Measurements from ENCODE around the gene GNA12. TPM values are rescaled to one million over a fixed set of nuclear protein-coding genes. Genes with fewer than 3 reads are reported as not detected.

GNA12 gene
- total RNA-seq, 2 experiments from 2014 or later = 16.3 to 17.4 TPM

DNA sequence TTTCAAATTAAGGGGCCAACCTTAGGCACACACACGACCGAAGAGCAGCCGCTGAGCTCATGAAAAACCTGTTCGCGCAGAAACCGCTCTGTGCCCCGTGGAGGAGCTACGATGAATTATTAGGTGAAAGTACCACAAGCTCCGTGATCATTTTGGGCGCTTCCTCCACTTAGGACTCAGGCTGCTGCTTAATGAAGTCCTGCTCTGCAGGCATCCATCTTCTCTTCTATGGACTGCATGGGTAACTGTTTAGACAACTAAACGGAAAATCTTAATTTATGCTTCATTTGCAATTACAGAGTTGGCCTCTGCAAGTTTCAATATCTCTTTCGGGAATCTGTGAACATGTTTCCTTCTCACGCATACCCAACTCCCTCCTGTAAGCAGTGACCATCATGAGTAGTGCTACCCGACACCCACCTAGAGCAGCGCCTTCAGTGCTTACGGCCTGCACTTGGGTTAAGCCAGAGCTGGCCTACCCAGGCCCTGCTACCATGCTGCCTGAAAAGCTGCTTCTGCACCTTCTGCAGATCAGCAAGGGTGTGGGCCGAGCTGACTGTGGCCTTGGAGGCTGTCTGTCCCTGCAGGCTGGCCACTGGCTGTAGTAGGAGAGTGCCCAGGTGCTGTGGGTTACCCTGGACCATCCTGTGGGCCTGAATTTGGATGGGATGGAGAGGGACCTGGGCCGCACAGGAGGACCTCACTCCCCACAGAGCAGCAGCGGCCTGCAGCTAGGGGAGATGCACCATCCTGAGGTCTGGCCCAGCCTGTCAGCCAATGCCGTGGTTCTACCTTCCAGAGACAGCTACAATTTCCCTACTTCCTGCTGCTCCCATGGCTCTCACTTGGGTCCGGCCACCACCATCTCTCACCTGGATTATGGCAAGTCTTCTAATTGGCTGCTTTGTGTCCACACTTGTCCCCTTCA is 36.0 kb downstream of the GNA12 start:
- ChIA-PET CTCF (no interaction called here), POLR2A (no interaction called here)
- Mint-ChIP-seq H3K27me3 (no peaks in the 10 kb centered on the region), H3K4me3 (no peak overlapping the region), H3K36me3 (ENCODE audit: low read depth) (no peaks in the 10 kb centered on the region), H3K4me1 (no peaks in the 10 kb centered on the region), H3K9me3 (no peaks in the 10 kb centered on the region), H3K27ac (no peak overlapping the region)
- DNase-seq = no peak

DNA sequence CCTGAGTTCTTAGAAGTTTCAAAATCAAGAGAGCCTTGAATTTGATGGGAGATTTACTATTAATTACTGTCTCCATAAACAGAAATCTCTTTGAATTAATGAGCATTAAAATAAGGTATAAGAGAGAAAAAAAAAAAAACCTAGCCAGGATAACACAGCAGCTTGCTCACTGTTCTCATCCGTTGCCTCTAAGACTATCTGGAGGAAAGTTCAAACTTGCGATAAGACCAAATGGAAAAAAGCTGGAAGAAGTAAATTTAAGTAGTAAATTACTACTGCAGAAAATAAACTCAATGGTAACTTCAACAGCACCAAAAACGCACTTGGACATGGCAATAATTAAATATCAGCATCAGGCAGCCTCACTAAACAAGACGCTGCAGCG is 36.7 kb downstream of the GNA12 start:
- CTCF ChIA-PET = no interaction called here

DNA sequence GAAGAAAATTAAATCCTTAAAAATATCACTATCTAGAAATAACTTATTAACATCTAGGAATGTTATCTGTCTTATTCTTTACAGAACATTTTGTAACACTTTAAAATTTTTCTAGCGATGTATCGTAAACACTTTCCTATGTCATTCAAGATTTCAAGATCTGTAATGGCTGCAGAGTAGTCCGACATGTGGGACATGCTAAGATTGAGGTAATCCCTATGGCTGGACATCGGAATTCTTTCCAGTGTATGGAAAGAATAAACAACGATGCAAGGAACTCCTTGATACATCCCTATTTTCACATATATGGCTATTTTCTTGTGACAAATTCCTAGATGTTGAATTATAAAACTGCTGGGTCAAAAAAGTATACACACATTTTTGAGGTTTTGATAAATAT is 37.5 kb downstream of the GNA12 start:
- Mint-ChIP-seq H3K4me1 (peaks cover 2% of the 10 kb centered on the region), H3K36me3 (ENCODE audit: low read depth) (no peaks in the 10 kb centered on the region), H3K9me3 (no peaks in the 10 kb centered on the region), H3K4me3 (no peak overlapping the region), H3K27ac (no peak overlapping the region), H3K27me3 (no peaks in the 10 kb centered on the region)
- POLR2A ChIA-PET = no interaction called here
- DNase-seq = no peak
- CTCF ChIA-PET = no interaction called here

More for the DNA sequence above, 36.7 kb downstream of the GNA12 start:
- no peak overlapping the region for H3K4me3 Mint-ChIP-seq
- H3K27me3 Mint-ChIP-seq = no peaks in the 10 kb centered on the region
- no peaks in the 10 kb centered on the region for H3K36me3 Mint-ChIP-seq (ENCODE audit: low read depth)
- no peak for DNase-seq
- no peaks in the 10 kb centered on the region for H3K9me3 Mint-ChIP-seq
- POLR2A ChIA-PET = no interaction called here
- no peak overlapping the region for H3K27ac Mint-ChIP-seq
- no peaks in the 10 kb centered on the region for H3K4me1 Mint-ChIP-seq

DNA sequence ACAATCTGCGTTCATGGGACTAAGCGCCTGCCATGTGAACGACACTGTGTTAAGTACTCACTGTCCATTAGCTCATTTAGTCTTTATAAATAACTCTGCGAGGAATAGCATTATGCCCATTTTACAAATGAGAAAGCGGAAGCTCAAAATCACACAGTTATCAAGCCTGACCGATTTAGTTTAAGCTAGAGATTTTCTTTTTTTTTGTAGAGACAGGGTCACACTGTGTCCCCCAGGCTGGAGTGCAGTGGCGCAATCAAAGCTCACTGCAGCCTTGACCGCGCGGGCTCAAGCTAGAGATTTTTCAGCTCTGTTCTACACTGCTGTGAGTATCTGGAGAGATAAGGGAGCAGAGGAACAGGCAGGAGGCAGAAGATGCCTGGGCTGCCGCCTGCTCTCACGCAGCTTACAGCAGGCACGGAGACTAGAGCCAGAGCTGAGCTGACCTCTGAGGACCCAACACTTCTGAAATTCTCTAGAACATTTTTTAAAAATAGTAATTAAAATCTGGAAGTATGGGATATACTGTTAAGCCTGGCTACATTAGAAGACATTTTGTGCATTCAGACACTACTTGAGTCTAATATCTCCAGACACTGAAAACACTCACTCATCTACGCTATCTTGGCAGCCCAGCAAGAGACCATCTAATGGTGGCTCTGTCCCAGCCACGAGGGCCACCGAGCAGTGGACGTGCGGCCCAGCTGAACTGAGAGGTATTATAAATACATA is 38.7 kb downstream of the GNA12 start:
- CTCF ChIA-PET = interaction anchor here (1.5 kb wide), 1 partner anchor 59 kb away, joined by 3 read pairs; no protein-coding TSS in a partner anchor
- Mint-ChIP-seq H3K27me3 (no peaks in the 10 kb centered on the region), H3K4me1 (peaks cover 11% of the 10 kb centered on the region), H3K36me3 (ENCODE audit: low read depth) (no peaks in the 10 kb centered on the region), H3K4me3 (no peak overlapping the region), H3K27ac (no peak overlapping the region), H3K9me3 (no peaks in the 10 kb centered on the region)
- DNase-seq = no peak
- POLR2A ChIA-PET = no interaction called here

GRCh38 chr7:2804227-2804763 is 39.8 kb downstream of the GNA12 start:
- POLR2A ChIA-PET = no interaction called here
- Mint-ChIP-seq H3K36me3 (ENCODE audit: low read depth) (no peaks in the 10 kb centered on the region), H3K27me3 (no peaks in the 10 kb centered on the region), H3K9me3 (no peaks in the 10 kb centered on the region), H3K27ac (no peak overlapping the region), H3K4me1 (peaks cover 15% of the 10 kb centered on the region), H3K4me3 (no peak overlapping the region)
- CTCF ChIA-PET = interaction anchor here (1.0 to 1.5 kb wide), 3 partner anchors 9 to 60 kb away, joined by 3 read pairs; no protein-coding TSS in a partner anchor
- DNase-seq = no peak

- Mint-ChIP-seq H3K4me3 (no peak overlapping the region), H3K9me3 (no peaks in the 10 kb centered on the region), H3K27ac (no peak overlapping the region), H3K4me1 (peaks cover 15% of the 10 kb centered on the region), H3K27me3 (no peaks in the 10 kb centered on the region), H3K36me3 (ENCODE audit: low read depth) (no peaks in the 10 kb centered on the region)
- ChIA-PET POLR2A (no interaction called here), CTCF (interaction anchor here (1.0 to 1.5 kb wide), 3 partner anchors 10 to 61 kb away, joined by 3 read pairs; no protein-coding TSS in a partner anchor)
- DNase-seq = no peak
These were observed 40.4 kb downstream of the GNA12 start for GRCh38 chr7:2803755-2804154.

- Mint-ChIP-seq H3K9me3 (no peaks in the 10 kb centered on the region), H3K27me3 (no peaks in the 10 kb centered on the region), H3K4me3 (no peak overlapping the region), H3K27ac (no peak overlapping the region), H3K36me3 (ENCODE audit: low read depth) (no peaks in the 10 kb centered on the region), H3K4me1 (peaks cover 15% of the 10 kb centered on the region)
- no peak for DNase-seq
- ChIA-PET POLR2A (no interaction called here), CTCF (interaction anchor here (1.0 to 1.1 kb wide), 2 partner anchors 10 to 21 kb away, joined by 3 read pairs; no protein-coding TSS in a partner anchor)
These were observed 40.8 kb downstream of the GNA12 start for GRCh38 chr7:2803342-2803692.

DNA sequence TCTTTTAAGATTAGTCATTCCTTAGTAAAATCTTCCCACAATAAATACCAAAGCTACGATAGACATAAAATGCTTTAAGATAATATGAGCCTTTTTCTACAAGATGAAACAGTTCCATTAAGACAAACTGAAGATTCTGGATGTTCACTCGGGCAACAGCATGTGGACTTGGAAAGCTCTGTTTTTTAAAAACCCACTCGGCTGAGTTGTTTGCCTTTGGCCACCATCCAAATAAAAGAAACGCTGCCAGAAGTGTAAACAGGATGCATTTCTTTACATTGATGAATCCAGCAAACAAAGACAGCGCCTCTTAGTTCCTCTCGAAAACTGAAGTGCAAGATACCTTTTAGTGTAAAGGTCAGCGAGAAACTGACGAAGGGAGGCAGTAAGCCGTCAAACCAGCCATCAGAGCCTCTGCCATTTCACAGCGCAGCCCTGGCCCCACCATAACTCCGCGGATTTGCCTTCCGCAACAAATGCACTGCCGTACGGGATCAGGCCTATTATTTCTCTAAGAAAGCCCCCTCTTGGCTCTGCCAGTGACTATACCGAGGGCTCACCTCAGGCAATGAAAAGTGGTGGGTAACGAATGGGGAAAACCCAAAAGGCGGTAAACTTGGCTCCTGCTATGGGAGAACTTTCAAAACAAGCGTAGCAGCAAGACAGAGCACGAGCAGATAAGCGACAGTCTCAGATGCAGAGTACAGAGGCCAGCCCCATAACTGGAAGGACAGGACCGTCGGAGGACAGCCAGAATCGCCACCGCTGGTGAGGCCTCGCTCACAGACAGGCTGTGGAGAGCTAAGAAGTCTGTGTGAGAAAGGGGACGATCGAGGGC is 41.4 kb downstream of the GNA12 start:
- Mint-ChIP-seq H3K27me3 (no peaks in the 10 kb centered on the region), H3K27ac (no peak overlapping the region), H3K4me3 (no peak overlapping the region), H3K4me1 (peaks cover 15% of the 10 kb centered on the region), H3K36me3 (ENCODE audit: low read depth) (no peaks in the 10 kb centered on the region), H3K9me3 (no peaks in the 10 kb centered on the region)
- DNase-seq = no peak
- ChIA-PET CTCF (interaction anchor here (1.1 kb wide), 1 partner anchor 11 kb away, joined by 3 read pairs; no protein-coding TSS in a partner anchor), POLR2A (no interaction called here)

GRCh38 chr7:2802101-2802500 is 42.0 kb downstream of the GNA12 start:
- no peak for DNase-seq
- Mint-ChIP-seq H3K27ac (no peak overlapping the region), H3K27me3 (no peaks in the 10 kb centered on the region), H3K4me3 (no peak overlapping the region), H3K9me3 (no peaks in the 10 kb centered on the region), H3K4me1 (peaks cover 15% of the 10 kb centered on the region), H3K36me3 (ENCODE audit: low read depth) (no peaks in the 10 kb centered on the region)
- ChIA-PET POLR2A (interaction anchor here (0.7 kb wide), 1 partner anchor 381 kb away, joined by 3 read pairs; no protein-coding TSS in a partner anchor), CTCF (interaction anchor here (0.6 kb wide), 1 partner anchor 236 kb away, joined by 5 read pairs; no protein-coding TSS in a partner anchor)

DNA sequence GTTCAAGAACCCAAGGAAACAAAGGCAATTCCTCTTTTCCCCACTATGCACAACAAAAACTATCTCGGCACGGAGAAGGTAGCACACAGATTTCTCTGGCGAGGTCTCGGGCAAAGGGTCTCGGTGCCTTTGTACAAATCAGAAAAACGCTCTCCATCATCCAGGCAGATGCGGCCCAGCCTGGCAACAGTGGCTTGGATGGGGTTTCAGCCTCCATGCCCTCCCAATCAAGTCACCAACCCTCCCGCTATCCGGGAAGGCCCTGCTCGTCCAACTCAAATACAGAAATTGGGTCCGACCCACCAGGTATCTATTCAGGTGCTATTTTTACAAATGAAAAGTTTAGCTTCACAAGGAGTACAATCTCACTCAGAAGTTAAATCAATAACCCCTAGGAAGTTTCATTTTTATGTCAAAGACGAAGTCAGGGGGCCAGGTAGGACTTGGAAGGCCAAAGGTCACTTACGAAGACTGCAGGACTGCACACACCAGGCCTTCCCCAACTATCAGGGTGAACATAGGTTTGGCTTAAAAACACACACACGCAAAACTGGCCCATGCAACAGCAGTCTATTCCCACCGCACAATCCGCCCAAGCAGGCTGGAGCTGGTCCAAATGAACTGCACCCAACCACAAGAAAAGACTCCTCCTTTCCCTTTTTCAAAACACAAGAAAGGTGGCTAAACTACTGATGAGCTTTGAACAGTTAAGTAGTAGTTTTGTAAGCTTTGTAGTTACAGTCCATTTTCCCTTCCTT is 43.0 kb downstream of the GNA12 start:
- Mint-ChIP-seq H3K27ac (no peak overlapping the region), H3K4me1 (peaks cover 15% of the 10 kb centered on the region), H3K9me3 (no peaks in the 10 kb centered on the region), H3K27me3 (no peaks in the 10 kb centered on the region), H3K4me3 (no peak overlapping the region), H3K36me3 (ENCODE audit: low read depth) (no peaks in the 10 kb centered on the region)
- ChIA-PET CTCF (interaction anchor here (0.6 kb wide), 1 partner anchor 235 kb away, joined by 5 read pairs; no protein-coding TSS in a partner anchor), POLR2A (no interaction called here)
- no peak for DNase-seq

DNA sequence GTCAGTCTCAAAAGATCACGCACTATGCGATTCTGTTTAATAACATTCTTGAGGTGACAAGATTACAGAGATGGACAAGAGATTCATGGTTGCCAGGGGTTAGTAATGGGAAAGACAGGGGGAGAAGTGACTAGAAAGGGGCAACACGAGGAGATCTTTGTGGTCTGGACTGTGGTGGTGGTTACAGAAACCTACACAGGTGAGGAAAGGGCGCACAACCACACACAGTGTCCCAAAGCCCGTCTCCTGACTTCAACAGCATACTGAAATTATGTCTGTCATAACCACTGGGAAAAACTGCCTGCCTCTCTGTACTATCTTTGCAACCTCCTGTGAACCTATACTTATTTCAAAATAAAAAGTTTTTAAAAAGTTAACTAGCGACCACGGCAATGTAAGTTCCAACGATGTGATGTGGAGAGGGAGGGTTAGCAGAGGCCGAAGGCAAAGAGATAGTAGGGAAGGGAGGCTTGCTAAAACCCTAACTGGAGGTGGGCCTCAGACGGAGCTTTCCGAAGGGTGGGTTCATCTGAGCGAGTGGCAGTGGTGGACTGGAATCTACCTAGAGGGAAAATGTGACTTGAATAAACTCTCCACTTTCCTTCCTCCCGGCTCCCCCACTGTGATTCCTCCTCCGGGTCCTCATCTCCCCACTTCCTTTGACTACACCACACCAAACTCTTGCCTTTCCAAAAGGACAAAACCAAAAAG is 43.7 kb downstream of the GNA12 start:
- ChIA-PET CTCF (interaction anchor here (1.0 kb wide), 1 partner anchor 90 kb away, joined by 3 read pairs; no protein-coding TSS in a partner anchor), POLR2A (no interaction called here)
- DNase-seq = no peak
- Mint-ChIP-seq H3K4me3 (no peak overlapping the region), H3K4me1 (peaks cover 15% of the 10 kb centered on the region), H3K27me3 (no peaks in the 10 kb centered on the region), H3K9me3 (no peaks in the 10 kb centered on the region), H3K36me3 (ENCODE audit: low read depth) (no peaks in the 10 kb centered on the region), H3K27ac (no peak overlapping the region)

Data from activated CD4-positive, alpha-beta memory T cell treated with anti-CD3 and anti-CD28 coated beads, Interleukin-2, amount 10 ng/mL, durations not matched to agents 7 days and 5 days (primary cell).